Subcutaneous abdominal adipose tissue (tissue), 5 donors: Measurements from ENCODE around the gene ADGRD1.
A peak's percentile ranks its signal among the peaks of the same experiment; 100 is the strongest.
"Not testable (repeated sequence)": the region's sequence is repeated elsewhere in the genome, so short reads cannot be mapped to it uniquely, and the experiment has no call there.

Experiments
- H3K27ac ChIP-seq: one replicate; pipeline ENCODE4 v1.7.0; 2013; ENCODE audit warnings: low read depth, mild to moderate bottlenecking, inconsistent platforms, low read length, moderate library complexity
- H3K27me3 ChIP-seq, 5 donors: one replicate each; pipeline ENCODE4 v1.7.0; 2013; ENCODE audit warnings: low read length in 5 of 5, inconsistent platforms in 1 of 5; ENCODE audit not compliant: control insufficient read depth in 5 of 5, insufficient read depth in 4 of 5
- H3K36me3 ChIP-seq, 5 donors: one replicate each; pipeline ENCODE4 v1.7.0; 2013; ENCODE audit warnings: low read length in 5 of 5; ENCODE audit not compliant: control insufficient read depth in 5 of 5, insufficient read depth in 5 of 5
- H3K4me1 ChIP-seq, 5 donors: one replicate each; pipeline ENCODE4 v1.7.0; 2013; ENCODE audit warnings: low read length in 5 of 5, mild to moderate bottlenecking in 3 of 5, moderate library complexity in 1 of 5; ENCODE audit not compliant: control insufficient read depth in 5 of 5, insufficient read depth in 5 of 5
- H3K4me3 ChIP-seq, 5 donors: one replicate each; pipeline ENCODE4 v1.7.0; 2013; ENCODE audit warnings: low read length in 5 of 5, low read depth in 1 of 5
- H3K9ac ChIP-seq, 5 donors: one replicate each; pipeline ENCODE4 v1.7.0; 2013; ENCODE audit warnings: low read length in 5 of 5, mild to moderate bottlenecking in 4 of 5, moderate library complexity in 3 of 5
- H3K9me3 ChIP-seq, 5 donors: one replicate each; pipeline ENCODE4 v1.7.0; 2013; ENCODE audit warnings: low read length in 5 of 5; ENCODE audit not compliant: control insufficient read depth in 5 of 5
- donor health status: healthy.
- donor health status: healthy.
- donor health status: healthy.
- donor health status: healthy.
- donor health status: healthy.

The ADGRD1 gene

DNA sequence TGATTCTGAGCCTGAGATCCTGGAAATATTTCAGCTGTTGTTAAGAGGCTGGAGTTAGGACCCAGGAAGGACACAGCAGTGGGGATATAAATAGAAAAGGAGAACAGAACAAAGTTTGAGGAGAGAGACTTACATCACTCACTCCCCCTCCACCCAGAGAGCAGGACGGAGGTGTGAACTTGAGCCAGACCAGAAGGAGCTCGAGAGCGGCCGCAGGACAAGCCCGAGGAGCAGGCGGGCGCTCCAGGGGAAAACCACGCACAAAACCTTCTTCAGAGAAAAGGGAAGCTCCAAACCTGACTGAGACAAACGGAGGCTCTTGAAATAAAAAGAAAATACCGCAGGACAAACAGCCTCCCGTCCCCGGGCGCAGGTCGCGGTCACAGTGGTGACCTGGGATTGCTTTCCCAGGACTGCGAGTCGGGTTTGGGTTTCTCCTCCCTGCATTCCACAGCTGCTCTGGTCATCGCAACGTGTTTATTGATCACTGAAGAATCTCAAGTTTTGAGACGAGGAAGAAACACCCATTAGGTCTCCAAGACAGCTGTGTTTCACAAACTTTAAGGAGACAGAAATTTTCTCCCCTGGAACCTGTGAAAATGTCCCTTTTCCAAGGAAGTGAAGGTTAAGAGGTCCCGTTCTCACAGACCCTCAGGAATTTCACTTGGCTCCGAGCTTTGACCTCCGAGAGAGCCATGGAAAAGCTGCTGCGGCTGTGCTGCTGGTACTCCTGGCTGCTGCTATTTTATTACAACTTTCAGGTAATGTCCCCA lies at the start of gene ADGRD1:
TSS of gene ADGRD1 (plus strand) at position 137 of the 773 bp plus-strand sequence. CDS start at position 696, 559 bp downstream.
- Histone ChIP-seq H3K9me3 (no peaks in the 10 kb centered on the region), H3K9ac (peak within 1 kb of the TSS in 3 of 5 donors; percentile 50 to 72 (median 51)), H3K4me1 (peaks cover 0 to 19% (median 13%) of the 10 kb centered on the region in 5 donors), H3K27me3 (peaks cover 2 to 27% (median 12%) of the 10 kb centered on the region in 5 donors), H3K4me3 (peak within 1 kb of the TSS; percentile 50 to 69 (median 60)), H3K27ac (no peak within 1 kb of the TSS), H3K36me3 (peaks cover 0 to 4% (median 0%) of the 10 kb centered on the region in 5 donors)

DNA sequence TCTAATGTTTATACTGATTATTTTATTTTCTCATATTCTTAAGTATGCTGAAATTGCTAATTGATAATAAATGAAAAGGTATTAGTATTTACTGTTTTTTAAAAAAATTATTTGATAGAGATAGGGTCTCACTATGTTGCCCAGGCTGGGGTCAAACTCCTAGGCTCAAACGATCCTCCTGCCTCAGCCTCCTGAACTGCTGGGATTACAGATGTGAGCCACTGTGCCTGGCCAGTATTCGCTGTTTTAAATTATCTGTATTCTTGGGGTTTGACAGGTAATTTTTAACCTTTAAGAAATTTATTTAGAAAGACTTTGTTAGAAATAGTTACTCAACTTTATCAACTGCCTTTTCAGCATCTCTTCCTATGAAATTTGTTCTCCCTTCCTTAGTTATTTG lies 49.6 kb upstream of the ADGRD1 start:
- Histone ChIP-seq H3K4me1 (peaks cover 0 to 2% (median 0%) of the 10 kb centered on the region in 5 donors), H3K27me3 (no peaks in the 10 kb centered on the region), H3K36me3 (no peaks in the 10 kb centered on the region), H3K9me3 (no peaks in the 10 kb centered on the region), H3K4me3 (no peak overlapping the region), H3K9ac (no peak overlapping the region), H3K27ac (no peak overlapping the region)

DNA sequence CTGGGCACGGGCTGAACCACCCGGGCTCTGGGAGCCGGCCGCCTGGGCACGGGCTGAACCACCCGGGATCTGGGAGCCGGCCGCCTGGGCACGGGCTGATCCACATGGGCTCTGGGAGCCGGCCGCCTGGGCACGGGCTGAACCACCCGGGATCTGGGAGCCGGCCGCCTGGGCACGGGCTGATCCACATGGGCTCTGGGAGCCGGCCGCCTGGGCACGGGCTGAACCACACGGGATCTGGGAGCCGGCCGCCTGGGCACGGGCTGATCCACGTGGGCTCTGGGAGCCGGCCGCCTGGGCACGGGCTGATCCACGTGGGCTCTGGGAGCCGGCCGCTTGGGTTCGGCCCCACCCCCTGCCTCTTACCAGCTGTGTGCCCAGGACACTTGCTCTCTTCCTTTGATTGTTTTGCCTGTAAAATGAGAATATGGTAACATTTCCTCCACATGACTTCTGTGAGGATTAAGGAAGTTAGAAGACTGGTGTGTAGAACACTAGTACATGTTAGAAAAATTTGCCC lies 48.7 kb upstream of the ADGRD1 start:
- H3K27me3 ChIP-seq, H3K4me3 ChIP-seq, H3K36me3 ChIP-seq, H3K9ac ChIP-seq, H3K4me1 ChIP-seq, H3K9me3 ChIP-seq, H3K27ac ChIP-seq: not testable (repeated sequence)

DNA sequence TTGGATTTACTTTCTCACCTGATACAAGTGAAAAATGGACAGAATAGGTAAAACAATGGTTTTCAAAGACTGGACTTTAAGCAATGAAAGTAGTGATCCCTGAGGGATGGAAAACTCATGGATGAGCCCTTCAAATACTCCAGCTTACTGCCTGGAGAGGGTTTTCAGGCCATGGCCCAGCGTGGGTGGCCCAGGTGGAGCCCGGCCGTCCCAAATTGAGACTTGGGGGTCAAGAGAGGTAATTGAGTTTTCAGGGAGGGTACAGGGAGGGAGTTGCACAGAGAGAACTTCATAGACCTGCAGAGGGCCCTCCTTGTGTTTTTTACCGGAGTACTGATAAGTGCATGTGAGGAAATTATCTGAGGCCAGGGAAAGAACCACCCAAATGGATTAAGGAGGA lies 44.6 kb upstream of the ADGRD1 start:
- Histone ChIP-seq H3K27ac (no peak overlapping the region), H3K4me3 (no peak overlapping the region), H3K27me3 (no peaks in the 10 kb centered on the region), H3K9me3 (peaks cover 0 to 13% (median 6%) of the 10 kb centered on the region in 5 donors), H3K9ac (no peak overlapping the region), H3K4me1 (peaks cover 0 to 2% (median 0%) of the 10 kb centered on the region in 5 donors), H3K36me3 (no peaks in the 10 kb centered on the region)

DNA sequence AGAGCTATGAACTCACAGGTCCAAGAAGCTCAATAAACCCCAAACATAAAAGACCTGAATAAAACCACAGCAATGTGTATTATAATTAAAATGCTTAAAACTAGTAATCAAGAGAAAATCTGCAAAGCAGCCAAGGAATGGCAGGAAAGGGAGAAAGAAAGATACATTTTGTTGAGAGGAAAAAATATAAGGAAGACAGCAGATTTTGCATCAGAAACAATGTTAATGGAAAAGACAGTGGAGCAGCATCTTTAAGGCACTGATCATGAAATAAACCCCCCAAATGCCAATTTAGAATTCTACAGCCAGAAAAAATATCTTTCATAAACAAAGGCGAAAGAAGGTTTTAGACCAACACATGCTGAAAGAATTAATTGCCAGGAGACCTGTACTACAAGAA lies 42.5 kb upstream of the ADGRD1 start:
- Histone ChIP-seq H3K9me3 (peaks cover 0 to 13% (median 6%) of the 10 kb centered on the region in 5 donors), H3K36me3 (no peaks in the 10 kb centered on the region), H3K4me3 (no peak overlapping the region), H3K27me3 (peaks cover 0 to 3% (median 0%) of the 10 kb centered on the region in 5 donors), H3K9ac (no peak overlapping the region), H3K27ac (no peak overlapping the region), H3K4me1 (peaks cover 0 to 3% (median under 1%) of the 10 kb centered on the region in 5 donors)

DNA sequence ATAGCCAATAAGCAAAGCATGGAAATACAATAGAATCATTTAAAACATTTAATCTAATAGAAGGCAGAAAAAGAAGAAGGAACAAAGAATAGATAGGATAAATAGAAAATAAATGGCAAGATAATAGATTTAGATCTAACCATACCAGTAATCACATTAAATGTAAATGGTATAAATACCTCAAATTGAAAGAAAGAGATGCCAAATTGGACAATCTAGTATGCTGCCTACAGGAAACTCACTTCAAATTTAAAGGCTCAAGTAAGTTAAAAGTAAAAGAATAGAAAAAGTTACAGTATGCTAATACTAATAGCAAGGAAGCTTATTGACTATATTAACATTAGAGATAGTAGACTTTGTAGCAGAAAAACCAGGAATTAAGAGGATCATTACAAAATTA lies 41.8 kb upstream of the ADGRD1 start:
- Histone ChIP-seq H3K4me1 (peaks cover 0 to 9% (median 4%) of the 10 kb centered on the region in 5 donors), H3K9me3 (peaks cover 0 to 13% (median 6%) of the 10 kb centered on the region in 5 donors), H3K27ac (no peak overlapping the region), H3K4me3 (no peak overlapping the region), H3K36me3 (no peaks in the 10 kb centered on the region), H3K27me3 (peaks cover 0 to 4% (median 3%) of the 10 kb centered on the region in 5 donors), H3K9ac (no peak overlapping the region)

DNA sequence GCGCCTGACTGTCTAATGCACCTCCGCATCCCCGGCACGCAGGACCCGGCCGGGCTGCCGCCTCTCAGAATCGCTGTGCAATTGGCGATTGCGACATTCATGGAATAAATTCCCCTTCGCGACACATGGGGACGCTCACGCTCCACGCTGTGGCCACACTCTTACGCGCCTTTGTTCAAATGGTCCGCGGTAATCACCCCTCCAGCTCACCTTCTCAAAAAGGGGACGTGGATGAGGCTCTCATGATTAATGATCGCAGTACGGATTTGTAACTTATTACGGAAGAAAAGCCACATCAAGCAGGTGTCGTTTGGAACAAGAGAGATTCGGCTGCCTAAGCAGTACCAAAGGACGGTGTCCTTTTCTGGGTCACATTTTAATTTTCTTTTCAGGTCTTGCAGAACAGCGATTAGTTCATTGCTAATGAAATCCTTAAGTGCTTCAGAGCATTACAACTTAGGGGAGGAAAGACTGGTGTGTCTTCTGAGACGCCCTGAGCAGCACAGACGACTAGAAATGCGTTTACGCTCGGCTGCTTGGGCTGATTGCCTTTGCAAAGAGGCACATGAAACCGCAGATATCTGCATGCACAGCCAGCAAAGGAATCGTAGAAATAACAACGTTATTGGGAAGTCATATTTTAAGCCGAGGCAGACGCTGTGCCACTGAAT lies 37.3 kb upstream of the ADGRD1 start:
- H3K9me3 ChIP-seq, result peaks cover 0 to 5% (median under 1%) of the 10 kb centered on the region in 5 donors
- peaks cover 3 to 25% (median 18%) of the 10 kb centered on the region in 5 donors for H3K4me1 ChIP-seq
- no peak overlapping the region for H3K9ac ChIP-seq
- H3K27me3 ChIP-seq, result peaks cover 0 to 8% (median 4%) of the 10 kb centered on the region in 5 donors
- peak overlapping the region in 2 of 5 donors; percentile 1 to 37 for H3K4me3 ChIP-seq
- H3K27ac ChIP-seq, result no peak overlapping the region
- H3K36me3 ChIP-seq, result no peaks in the 10 kb centered on the region

DNA sequence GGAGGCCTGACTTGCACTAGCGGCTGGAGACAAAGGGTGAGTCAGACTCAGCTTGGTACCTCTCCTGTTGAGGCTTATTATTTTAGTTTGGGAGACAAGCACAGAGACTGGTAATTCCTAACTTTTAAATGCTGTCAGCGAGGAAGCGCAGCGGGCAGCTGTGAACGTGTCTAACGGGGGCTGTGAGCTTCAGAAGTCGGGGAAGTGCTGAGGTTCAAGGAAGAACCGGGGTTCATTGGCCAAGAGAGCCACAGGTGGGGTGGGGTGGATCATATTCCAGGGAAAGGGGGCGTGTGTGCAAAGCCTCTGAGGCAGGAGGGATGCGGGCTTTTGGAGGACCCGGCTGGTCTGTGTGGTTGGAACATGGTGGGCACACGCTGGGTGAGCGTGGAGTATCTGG lies 36.1 kb upstream of the ADGRD1 start:
- peaks cover 0 to 12% (median 4%) of the 10 kb centered on the region in 5 donors for H3K27me3 ChIP-seq
- H3K9me3 ChIP-seq, result peaks cover 0 to 7% (median 4%) of the 10 kb centered on the region in 5 donors
- H3K4me3 ChIP-seq, result no peak overlapping the region
- H3K27ac ChIP-seq, result no peak overlapping the region
- no peak overlapping the region for H3K9ac ChIP-seq
- peaks cover 3 to 25% (median 18%) of the 10 kb centered on the region in 5 donors for H3K4me1 ChIP-seq
- H3K36me3 ChIP-seq, result no peaks in the 10 kb centered on the region

DNA sequence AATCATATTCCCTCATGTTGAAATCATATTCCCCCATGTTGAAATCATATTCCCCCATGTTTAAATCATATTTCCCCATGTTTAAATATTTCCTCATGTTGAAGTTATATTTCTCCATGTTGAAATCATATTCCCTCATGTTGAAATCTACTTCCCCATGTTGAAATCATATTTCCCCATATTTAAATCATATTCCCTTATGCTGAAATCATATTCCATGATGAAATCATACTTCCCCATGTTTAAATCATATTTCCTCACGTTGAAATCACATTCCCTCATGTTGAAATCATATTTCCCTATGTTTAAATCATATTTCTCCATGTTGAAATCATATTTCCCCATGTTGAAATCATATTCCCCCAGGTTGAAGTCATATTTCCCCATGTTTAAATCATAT lies 34.6 kb upstream of the ADGRD1 start:
- Histone ChIP-seq H3K4me1 (peaks cover 3 to 25% (median 19%) of the 10 kb centered on the region in 5 donors), H3K36me3 (no peaks in the 10 kb centered on the region), H3K9ac (no peak overlapping the region), H3K27ac (no peak overlapping the region), H3K27me3 (peaks cover 0 to 12% (median 4%) of the 10 kb centered on the region in 5 donors), H3K4me3 (no peak overlapping the region), H3K9me3 (peaks cover 0 to 7% (median 4%) of the 10 kb centered on the region in 5 donors)
